Panc1 (cell line): ENCODE results near the gene MPZL3. TPM values are rescaled to one million over a fixed set of nuclear protein-coding genes. Genes with fewer than 3 reads are reported as not detected.
"Not testable (repeated sequence)": the region's sequence is repeated elsewhere in the genome, so short reads cannot be mapped to it uniquely, and the experiment has no call there.

Experiments used
- ATAC-seq: fragments of 200-7000 bp; cut with Tn5 transposase; 2 replicates; pipeline ENCODE4 v1.9.1; 2020; ENCODE audit warnings: mild to moderate bottlenecking, moderate library complexity
- BruUV-seq: library from RNA; stranded (reverse); fragments of 400-500 nt; replicated peaks from 2 replicates; lab custom pipeline; 2021; lab: Mats Ljungman, UMichigan
- CTCF ChIA-PET: fragments of 300-600 bp; sonication (Branson Sonifier 250); formaldehyde crosslinking; loops from one replicate; lab custom pipeline; 2022; ENCODE audit warnings: antibody characterized with exemption; lab: Charles Lee
- POLR2A ChIA-PET: fragments of 300-600 bp; sonication (Branson Sonifier 250); formaldehyde crosslinking; loops from one replicate; lab custom pipeline; 2022; ENCODE audit warnings: antibody characterized with exemption; lab: Charles Lee
- DNase-seq: peaks from one replicate; pipeline ENCODE4 v3.0.0-alpha.2; 2010; ENCODE audit warnings: low read depth, low spot score
- H3K27ac ChIP-seq: 2 replicates; pipeline ENCODE4 v1.5.1; 2011; ENCODE audit warnings: mild to moderate bottlenecking, low read length, inconsistent platforms
- H3K27me3 ChIP-seq: fragments of 200-500 bp; sonication (Bioruptor generic); 2 replicates; pipeline ENCODE4 v1.6.0; 2014; ENCODE audit warnings: low read length, inconsistent platforms; ENCODE audit not compliant: control insufficient read depth, insufficient read depth
- H3K36me3 ChIP-seq: fragments of 200-500 bp; sonication (Bioruptor generic); 2 replicates; pipeline ENCODE4 v1.5.1; 2014; ENCODE audit warnings: inconsistent platforms, mild to moderate bottlenecking, low read length, moderate library complexity; ENCODE audit not compliant: control insufficient read depth, insufficient read depth
- H3K4me1 ChIP-seq: 2 replicates; pipeline ENCODE4 v1.5.1; 2011; ENCODE audit warnings: inconsistent platforms, mild to moderate bottlenecking, low read length, moderate library complexity; ENCODE audit not compliant: control insufficient read depth, insufficient read depth
- H3K4me3 ChIP-seq, 2 experiments: 2 replicates each; pipeline ENCODE4 v1.5.1; 2011 to 2012; ENCODE audit warnings: low read depth in 2 of 2, low read length in 2 of 2, mild to moderate bottlenecking in 2 of 2, inconsistent platforms in 1 of 2, moderate library complexity in 1 of 2
- H3K9me3 ChIP-seq: fragments of 200-500 bp; sonication (Bioruptor generic); 2 replicates; pipeline ENCODE4 v1.5.1; 2014; ENCODE audit warnings: low read depth, mild to moderate bottlenecking, inconsistent platforms, low read length, moderate library complexity; ENCODE audit not compliant: control insufficient read depth, insufficient read depth
- CTCF ChIP-seq: fragments of 450-650 bp; IDR thresholded peaks from 2 replicates; pipeline ENCODE4 v1.5.1; 2017; ENCODE audit warnings: mild to moderate bottlenecking
- POLR2AphosphoS5 ChIP-seq: IDR thresholded peaks from 2 replicates; pipeline ENCODE4 v1.6.1; 2012; ENCODE audit warnings: mild to moderate bottlenecking, low read depth, low read length, moderate library complexity
- REST ChIP-seq, 2 experiments: IDR thresholded peaks; 2 replicates each; pipeline ENCODE4 v1.6.1; 2011 to 2012; ENCODE audit warnings: low read depth in 2 of 2, control low read depth in 1 of 2, low read length in 1 of 2, mild to moderate bottlenecking in 1 of 2, moderate library complexity in 1 of 2; ENCODE audit not compliant: insufficient read depth in 1 of 2
- SIN3A ChIP-seq: IDR thresholded peaks from 2 replicates; pipeline ENCODE4 v1.6.1; 2012; ENCODE audit warnings: low read depth, mild to moderate bottlenecking, low read length, moderate library complexity, borderline replicate concordance; ENCODE audit not compliant: insufficient read depth
- TCF7L2 ChIP-seq: IDR thresholded peaks from 2 replicates; pipeline ENCODE4 v1.6.1; 2011; ENCODE audit warnings: mild to moderate bottlenecking, low read depth, low read length, inconsistent platforms
- in situ Hi-C: cut with HindIII; loops from 2 replicates; pipeline ENCODE4 v1.10.0; 2016; ENCODE audit warnings: low sequenced_read_pairs, low pct_unique_long_range_greater_than_20kb
- intact Hi-C: fragments of 100-400 bp; cut with micrococcal nuclease; formaldehyde crosslinking; loops from one replicate; pipeline ENCODE4 v1.10.0; 2022; ENCODE audit not compliant: unreplicated experiment
- total RNA-seq: library from RNA; stranded (reverse); gene quantifications from one replicate; pipeline ENCODE4 v1.2.1, GENCODE V29; 2021; ENCODE audit not compliant: unreplicated experiment

Gene MPZL3
- total RNA-seq, 1 experiment from 2014 or later: 1.0 TPM

- intact Hi-C loops (loop anchor here (10.0 kb wide), 1 partner anchor 290 kb away; no protein-coding TSS in a partner anchor), in situ Hi-C loops (no loop called here)
- Histone ChIP-seq H3K27me3 (0 out of 2 replicates have a peak, but pooled peaks cover 3% of the 10 kb centered on the region), H3K4me3 (no peak overlapping the region), H3K36me3 (no peaks in the 10 kb centered on the region), H3K9me3 (no peaks in the 10 kb centered on the region), H3K27ac (no peak overlapping the region), H3K4me1 (0 out of 2 replicates have a peak, but pooled peaks cover 3% of the 10 kb centered on the region)
- DNase-seq: no peak
- no peak for TF ChIP-seq REST (IDR thresholded peaks at IDR 0.05; ENCODE audit: insufficient read depth in 1 of 2, low read depth in 2 of 2, low read length in 1 of 2)
- no peak for TF ChIP-seq POLR2AphosphoS5
- TF ChIP-seq SIN3A: no peak
- no peak for TF ChIP-seq CTCF
- TF ChIP-seq TCF7L2: no peak
- ChIA-PET POLR2A (interaction anchor here (0.6 to 0.7 kb wide), 2 partner anchors 16 to 214 kb away, joined by 3 to 4 read pairs; no protein-coding TSS in a partner anchor), CTCF (interaction anchor here (0.7 kb wide), 1 partner anchor 135 kb away, joined by 10 read pairs; no protein-coding TSS in a partner anchor)
- BruUV-seq: no TSS peak
- ATAC-seq: peak; percentile 20; the same call in 1 of the 2 replicates
Observed at GRCh38 chr11:118194835-118195627, 57.1 kb downstream of the MPZL3 start.

- intact Hi-C loops: loop anchor here (10.0 kb wide), 1 partner anchor 291 kb away; no protein-coding TSS in a partner anchor
- no peak for TF ChIP-seq SIN3A
- no peak for TF ChIP-seq REST (IDR thresholded peaks at IDR 0.05; ENCODE audit: insufficient read depth in 1 of 2, low read depth in 2 of 2, low read length in 1 of 2)
- no peak for TF ChIP-seq POLR2AphosphoS5
- TF ChIP-seq TCF7L2: no peak
- TF ChIP-seq CTCF: no peak
Observed at GRCh38 chr11:118193910-118194566, 58.1 kb downstream of the MPZL3 start.

GRCh38 chr11:118192817-118193216, 59.3 kb downstream of the MPZL3 start:
- BruUV-seq, H3K27ac ChIP-seq, H3K9me3 ChIP-seq, H3K4me1 ChIP-seq, CTCF ChIA-PET, DNase-seq, H3K36me3 ChIP-seq, POLR2A ChIA-PET, H3K4me3 ChIP-seq, in situ Hi-C loops, ATAC-seq, H3K27me3 ChIP-seq: not testable (repeated sequence)
- intact Hi-C loops: loop anchor here (10.0 kb wide), 1 partner anchor 292 kb away; no protein-coding TSS in a partner anchor

More at GRCh38 chr11:118193910-118194566, 58.1 kb downstream of the MPZL3 start:
- no peak overlapping the region for H3K27ac ChIP-seq
- 0 out of 2 replicates have a peak, but pooled peaks cover 3% of the 10 kb centered on the region for H3K4me1 ChIP-seq
- no peak for ATAC-seq
- 0 out of 2 replicates have a peak, but pooled peaks cover 3% of the 10 kb centered on the region for H3K27me3 ChIP-seq
- CTCF ChIA-PET: no interaction called here
- DNase-seq: no peak
- H3K9me3 ChIP-seq: no peaks in the 10 kb centered on the region
- no peaks in the 10 kb centered on the region for H3K36me3 ChIP-seq
- no TSS peak for BruUV-seq
- POLR2A ChIA-PET: interaction anchor here (0.6 kb wide), 1 partner anchor 15 kb away, joined by 3 read pairs; no protein-coding TSS in a partner anchor
- no peak overlapping the region for H3K4me3 ChIP-seq
- in situ Hi-C loops: no loop called here
